SK-N-SH (cell line): ENCODE data around the gene SNPH. TPM values are rescaled to one million over a fixed set of nuclear protein-coding genes. Genes with fewer than 3 reads are reported as not detected.

ENCODE experiments used
- CTCF ChIA-PET: fragments of 300-600, 350-600 bp; formaldehyde crosslinking; extraction: SDS; loops from one replicate; lab custom pipeline; 2021; lab: Yijun Ruan, JAX
- POLR2A ChIA-PET: fragments of 350-600 bp; sonication (Branson Sonifier 250); formaldehyde crosslinking; extraction: SDS; loops from one replicate; lab custom pipeline; 2020; ENCODE audit warnings: antibody characterized with exemption, inconsistent platforms; lab: Yijun Ruan, JAX
- DNase-seq: peaks from one replicate; pipeline ENCODE4 v3.0.0; 2012
- H2AFZ ChIP-seq: fragments of 200-600 bp; sonication (generic); 2 replicates; pipeline ENCODE4 v1.8.1; 2016; ENCODE audit warnings: antibody characterized with exemption, mild to moderate bottlenecking, low read depth
- H3F3A ChIP-seq: fragments of 200-600 bp; sonication (generic); replicated peaks from 2 replicates; pipeline ENCODE3; 2016; ENCODE audit warnings: antibody characterized with exemption, mild to moderate bottlenecking; ENCODE audit not compliant: insufficient read depth
- H3K27ac ChIP-seq, 2 experiments: fragments of 200-500 bp in 1 of 2; fragments of 200-600 bp in 1 of 2; sonication (Bioruptor generic) in 1 of 2; sonication (generic), shearing (Covaris generic) in 1 of 2; 2 replicates each; pipeline versions ENCODE4 v1.5.1 to v1.6.1; 2014 to 2016; ENCODE audit warnings: low read depth in 2 of 2, inconsistent platforms in 1 of 2, low read length in 1 of 2, mild to moderate bottlenecking in 1 of 2, mixed read lengths in 1 of 2
- H3K27me3 ChIP-seq: fragments of 200-600 bp; sonication (generic), shearing (Covaris generic); 2 replicates; pipeline ENCODE4 v1.6.1; 2016; ENCODE audit warnings: mixed run types; ENCODE audit not compliant: insufficient read depth
- H3K36me3 ChIP-seq, 2 experiments: fragments of 200-500 bp in 1 of 2; fragments of 200-600 bp in 1 of 2; sonication (Bioruptor generic) in 1 of 2; sonication (generic) in 1 of 2; replicated peaks in 1 of 2; 2 replicates each; pipeline versions ENCODE3 to v1.5.1; 2014 to 2016; ENCODE audit warnings: low read length in 1 of 2, mild to moderate bottlenecking in 1 of 2; ENCODE audit not compliant: insufficient read depth in 2 of 2, control insufficient read depth in 1 of 2
- H3K4me1 ChIP-seq, 2 experiments: fragments of 200-500 bp in 1 of 2; fragments of 200-600 bp in 1 of 2; sonication (Bioruptor generic) in 1 of 2; sonication (generic), shearing (Covaris generic) in 1 of 2; 2 replicates each; pipeline versions ENCODE4 v1.5.1 to v1.6.1; 2014 to 2016; ENCODE audit warnings: low read depth in 1 of 2, low read length in 1 of 2, mixed run types in 1 of 2; ENCODE audit not compliant: insufficient read depth in 2 of 2, control insufficient read depth in 1 of 2
- H3K4me2 ChIP-seq: fragments of 200-600 bp; sonication (generic), shearing (Covaris generic); 2 replicates; pipeline ENCODE4 v1.6.1; 2017; ENCODE audit warnings: mixed run types
- H3K4me3 ChIP-seq, 2 experiments: fragments of 200-500 bp in 1 of 2; fragments of 200-600 bp in 1 of 2; sonication (Bioruptor generic) in 1 of 2; sonication (generic), shearing (Covaris generic) in 1 of 2; 2 replicates each; pipeline versions ENCODE4 v1.5.1 to v1.8.1; 2014 to 2016; ENCODE audit warnings: low read depth in 2 of 2, inconsistent platforms in 1 of 2, low read length in 1 of 2, mild to moderate bottlenecking in 1 of 2, mixed read lengths in 1 of 2, moderate library complexity in 1 of 2
- H3K79me2 ChIP-seq: fragments of 200-600 bp; sonication (generic); 2 replicates; pipeline ENCODE4 v1.8.1; 2017; ENCODE audit warnings: mild to moderate bottlenecking; ENCODE audit not compliant: insufficient read depth
- H3K9ac ChIP-seq: fragments of 200-600 bp; sonication (generic); 2 replicates; pipeline ENCODE4 v1.6.1; 2017; ENCODE audit warnings: mixed run types
- H3K9me2 ChIP-seq: fragments of 200-600 bp; sonication (generic); 2 replicates; pipeline ENCODE4 v1.6.1; 2017; ENCODE audit warnings: mixed run types
- H3K9me3 ChIP-seq: fragments of 200-600 bp; sonication (generic); 2 replicates; pipeline ENCODE4 v1.6.1; 2017; ENCODE audit warnings: mixed run types, mild to moderate bottlenecking, moderate library complexity
- H4K20me1 ChIP-seq: fragments of 200-600 bp; sonication (generic); 2 replicates; pipeline ENCODE4 v1.6.1; 2017; ENCODE audit warnings: mild to moderate bottlenecking, mixed run types; ENCODE audit not compliant: insufficient read depth
- ELF1 ChIP-seq: IDR thresholded peaks from 2 replicates; pipeline ENCODE4 v1.4.0; 2012
- EP300 ChIP-seq, 2 experiments: IDR thresholded peaks; 2 replicates each; pipeline versions ENCODE4 v1.4.0 to v1.6.1; 2012; ENCODE audit warnings: borderline replicate concordance in 1 of 2, low read depth in 1 of 2, low read length in 1 of 2
- FOSL2 ChIP-seq: IDR thresholded peaks from 2 replicates; pipeline ENCODE4 v1.4.0; 2012; ENCODE audit warnings: low read depth, mild to moderate bottlenecking, moderate library complexity, borderline replicate concordance
- FOXJ3 ChIP-seq: sonication (generic); formaldehyde crosslinking; IDR thresholded peaks from 2 replicates; pipeline ENCODE4 v1.5.1; 2020; ENCODE audit warnings: mild to moderate bottlenecking, missing genetic modification reagents
- FOXM1 ChIP-seq: IDR thresholded peaks from 2 replicates; pipeline ENCODE4 v1.4.0; 2012; ENCODE audit warnings: low read depth, mild to moderate bottlenecking
- GABPA ChIP-seq: IDR thresholded peaks from 2 replicates; pipeline ENCODE4 v1.4.0; 2012; ENCODE audit warnings: low read depth, mild to moderate bottlenecking
- JUND ChIP-seq: IDR thresholded peaks from 2 replicates; pipeline ENCODE4 v1.4.0; 2012
- MAX ChIP-seq: IDR thresholded peaks from 2 replicates; pipeline ENCODE4 v1.4.0; 2012; ENCODE audit warnings: low read depth
- PBX3 ChIP-seq: IDR thresholded peaks from 2 replicates; pipeline ENCODE4; 2012
- POLR2AphosphoS5 ChIP-seq: IDR thresholded peaks from 2 replicates; pipeline ENCODE4 v1.6.1; 2012; ENCODE audit warnings: low read depth, low read length
- SMC3 ChIP-seq: IDR thresholded peaks from 2 replicates; pipeline ENCODE4 v1.6.1; 2012; ENCODE audit warnings: low read depth, low read length, improper control_type of control experiment
- TAF1 ChIP-seq: IDR thresholded peaks from 2 replicates; pipeline ENCODE4 v1.6.1; 2012; ENCODE audit warnings: low read depth, mild to moderate bottlenecking, low read length, moderate library complexity, borderline replicate concordance
- TCF12 ChIP-seq: IDR thresholded peaks from 2 replicates; pipeline ENCODE4 v1.4.0; 2012
- ZBTB33 ChIP-seq: IDR thresholded peaks from 2 replicates; pipeline ENCODE4 v1.4.0; 2012; ENCODE audit warnings: low read depth, borderline replicate concordance
- WGBS: methylation state at CpG from one replicate; pipeline ENCODE4 v1.1.6; 2017; ENCODE audit warnings: low lambda C conversion rate; 5-methylcytosine and 5-hydroxymethylcytosine counted together
- polyA plus RNA-seq, 3 experiments: library from polyadenylated mRNA; depleted of rRNA; stranded (reverse); fragments of >200 nt; gene quantifications; 2 replicates each; pipeline ENCODE4 v1.2.3, GENCODE V29; 2012

Gene SNPH
- polyA plus RNA-seq, 1 of the 3 experiments (the other 2 are of a cell fraction): 2.5 TPM

- Histone ChIP-seq H3K9me3 (no peaks in the 10 kb centered on the region), H3K4me1 (peaks cover 32 to 42% of the 10 kb centered on the region in 2 experiments), H2AFZ (peak overlapping the region; percentile 66), H3K4me3 (peak overlapping the region; percentile 87 to 97), H4K20me1 (no peaks in the 10 kb centered on the region; the same call in 1 of the 2 replicates), H3K79me2 (peaks cover 35% of the 10 kb centered on the region), H3K4me2 (peak overlapping the region; percentile 89), H3F3A (peaks cover 17% of the 10 kb centered on the region), H3K9ac (peak overlapping the region; percentile 99), H3K9me2 (no peaks in the 10 kb centered on the region), H3K27ac (peak overlapping the region; percentile 75 to 98; a peak in 3 of 4 replicates), H3K27me3 (no peaks in the 10 kb centered on the region), H3K36me3 (no peaks in the 10 kb centered on the region)
- no peak for DNase-seq
- CTCF ChIA-PET: interaction anchor here (1.4 kb wide), 1 partner anchor 145 kb away, joined by 3 read pairs; no protein-coding TSS in a partner anchor
- no peak for TF ChIP-seq ELF1
- no peak for TF ChIP-seq POLR2AphosphoS5
- no peak for TF ChIP-seq TAF1
- no peak for TF ChIP-seq FOXJ3 (CRISPR knock-in tag)
- no peak for TF ChIP-seq EP300 (IDR thresholded peaks at IDR 0.05; ENCODE audit: borderline replicate concordance in 1 of 2, low read depth in 1 of 2, low read length in 1 of 2)
- no peak for TF ChIP-seq SMC3
- TF ChIP-seq ZBTB33: no peak
- no peak for TF ChIP-seq GABPA
- no peak for TF ChIP-seq FOXM1
- TF ChIP-seq PBX3: no peak
- 57% methylated on average over 12 of the region's 12 CpGs for WGBS
- POLR2A ChIA-PET: no interaction called here
Measured at GRCh38 chr20:1323830-1324597, 57.9 kb downstream of the SNPH start.

- DNase-seq: no peak
Measured at GRCh38 chr20:1324598-1325172, 58.6 kb downstream of the SNPH start.

More at GRCh38 chr20:1324598-1325172, 58.6 kb downstream of the SNPH start:
- Histone ChIP-seq H3K4me1 (peaks cover 32 to 39% of the 10 kb centered on the region in 2 experiments), H3K36me3 (no peaks in the 10 kb centered on the region), H3K9me3 (no peaks in the 10 kb centered on the region), H3K27ac (peak overlapping the region; percentile 75 to 98), H3K4me3 (peak overlapping the region; percentile 87 to 97), H3K9ac (peak overlapping the region; percentile 99), H3F3A (peaks cover 17% of the 10 kb centered on the region), H4K20me1 (no peaks in the 10 kb centered on the region; the same call in 1 of the 2 replicates), H3K79me2 (peaks cover 42% of the 10 kb centered on the region), H3K27me3 (no peaks in the 10 kb centered on the region), H3K4me2 (peak overlapping the region; percentile 89), H3K9me2 (no peaks in the 10 kb centered on the region), H2AFZ (peak overlapping the region; percentile 66; the same call in 1 of the 2 replicates)
- POLR2A ChIA-PET: interaction anchor here (1.3 kb wide), 1 partner anchor 67 kb away, joined by 8 read pairs; no protein-coding TSS in a partner anchor
- no peak for TF ChIP-seq TCF12
- TF ChIP-seq MAX: peak; percentile 69; the same call in 1 of the 2 replicates
- TF ChIP-seq JUND: peak; percentile 20; the same call in 1 of the 2 replicates
- TF ChIP-seq FOSL2: peak; percentile 36; the same call in 1 of the 2 replicates
- CTCF ChIA-PET: interaction anchor here (1.6 to 2.0 kb wide), 2 partner anchors 67 to 113 kb away, joined by 4 to 11 read pairs; no protein-coding TSS in a partner anchor
- WGBS: 6% methylated on average over 15 of the region's 15 CpGs
